HepG2 (cell line): ENCODE measurements around the gene COLEC12. TPM values are rescaled to one million over a fixed set of nuclear protein-coding genes. Genes with fewer than 3 reads are reported as not detected.

Source experiments
- ATM ChIP-seq: fragments of 450-650 bp; IDR thresholded peaks from 2 replicates; pipeline ENCODE4 v1.7.1; 2017; ENCODE audit warnings: mild to moderate bottlenecking, borderline replicate concordance
- DBP ChIP-seq: sonication (generic); formaldehyde crosslinking; IDR thresholded peaks from 2 replicates; pipeline ENCODE4 v1.4.0; 2020; ENCODE audit warnings: missing genetic modification reagents; ENCODE audit errors: not compliant biosample characterization
- FOXA1 ChIP-seq, 2 experiments: fragments of 450-650 bp in 1 of 2; sonication (generic) in 1 of 2; formaldehyde crosslinking in 1 of 2; IDR thresholded peaks; 2 replicates each; pipeline versions ENCODE4 v1.4.0 to v1.6.1; 2016 to 2020; ENCODE audit warnings: missing genetic modification reagents in 1 of 2
- FOXA3 ChIP-seq: IDR thresholded peaks from 2 replicates; pipeline ENCODE4 v1.6.1; 2016; ENCODE audit warnings: missing genetic modification reagents, missing compliant biosample characterization
- FOXC1 ChIP-seq: sonication (generic); formaldehyde crosslinking; IDR thresholded peaks from 2 replicates; pipeline ENCODE4 v1.8.0; 2022; ENCODE audit warnings: mild to moderate bottlenecking, missing genetic modification reagents, borderline replicate concordance
- FOXO1 ChIP-seq: sonication (generic); formaldehyde crosslinking; IDR thresholded peaks from 2 replicates; pipeline ENCODE4 v1.4.0; 2020; ENCODE audit warnings: missing genetic modification reagents
- GATAD2A ChIP-seq: IDR thresholded peaks from 2 replicates; pipeline ENCODE4 v1.6.1; 2016
- MAF1 ChIP-seq: sonication (generic); formaldehyde crosslinking; IDR thresholded peaks from 2 replicates; pipeline ENCODE4 v1.5.0; 2020; ENCODE audit warnings: missing genetic modification reagents, borderline replicate concordance
- MBNL3 ChIP-seq: fragments of 250-450 bp; sonication (Bioruptor Pico); conservative IDR thresholded peaks from 2 replicates; pipeline ENCODE4 v1.8.0; 2022; ENCODE audit warnings: mild to moderate bottlenecking, inconsistent platforms
- MIER3 ChIP-seq: IDR thresholded peaks from 2 replicates; pipeline ENCODE4 v1.6.1; 2016; ENCODE audit warnings: missing compliant biosample characterization, borderline replicate concordance
- NBN ChIP-seq: fragments of 450-650 bp; conservative IDR thresholded peaks from 2 replicates; pipeline ENCODE4 v1.6.1; 2017
- NONO ChIP-seq, 2 experiments: fragments of 450-650 bp in 1 of 2; sonication (generic) in 1 of 2; formaldehyde crosslinking in 1 of 2; IDR thresholded peaks in 1 of 2; conservative IDR thresholded peaks in 1 of 2; 2 replicates each; pipeline versions ENCODE4 v1.6.1 to v1.8.0; 2017 to 2022; ENCODE audit warnings: mild to moderate bottlenecking in 1 of 2, missing genetic modification reagents in 1 of 2, moderate library complexity in 1 of 2
- PHB2 ChIP-seq: fragments of 450-650 bp; IDR thresholded peaks from 2 replicates; pipeline ENCODE4 v1.6.1; 2018; ENCODE audit not compliant: partially characterized antibody
- RAD51 ChIP-seq: fragments of 450-650 bp; IDR thresholded peaks from 2 replicates; pipeline ENCODE4 v1.6.1; 2016; ENCODE audit warnings: borderline replicate concordance
- SRSF1 ChIP-seq: fragments of 200-400 bp; formaldehyde crosslinking; optimal IDR thresholded peaks from 2 replicates; pipeline ENCODE3; 2017; ENCODE audit warnings: mild to moderate bottlenecking, low read depth, low read length, moderate library complexity
- TOPORS ChIP-seq: sonication (generic); formaldehyde crosslinking; IDR thresholded peaks from 2 replicates; pipeline ENCODE4 v1.8.0; 2023; ENCODE audit warnings: mild to moderate bottlenecking, missing genetic modification reagents
- U2AF1 ChIP-seq: fragments of 200-400 bp; formaldehyde crosslinking; optimal IDR thresholded peaks from 2 replicates; pipeline ENCODE3; 2017; ENCODE audit warnings: mild to moderate bottlenecking, low read depth, low read length
- ZNF234 ChIP-seq: sonication (generic); formaldehyde crosslinking; conservative IDR thresholded peaks from 2 replicates; pipeline ENCODE4 v1.5.1; 2020; ENCODE audit warnings: mild to moderate bottlenecking, missing genetic modification reagents
- ZNF260 ChIP-seq: sonication (generic); formaldehyde crosslinking; IDR thresholded peaks from 2 replicates; pipeline ENCODE4 v1.4.0; 2020; ENCODE audit warnings: missing genetic modification reagents, low read depth, mild to moderate bottlenecking, borderline replicate concordance
- ZNF263 ChIP-seq: sonication (generic); formaldehyde crosslinking; IDR thresholded peaks from 2 replicates; pipeline ENCODE4 v1.4.0; 2020; ENCODE audit warnings: missing genetic modification reagents
- ZNF282 ChIP-seq: fragments of 450-650 bp; IDR thresholded peaks from 2 replicates; pipeline ENCODE4 v1.6.1; 2018; ENCODE audit not compliant: partially characterized antibody
- ZNF326 ChIP-seq: sonication (generic); formaldehyde crosslinking; IDR thresholded peaks from 2 replicates; pipeline ENCODE4 v1.4.0; 2020; ENCODE audit warnings: missing genetic modification reagents, borderline replicate concordance
- ZNF556 ChIP-seq: sonication (generic); formaldehyde crosslinking; IDR thresholded peaks from 2 replicates; pipeline ENCODE4 v1.4.0; 2020; ENCODE audit warnings: mild to moderate bottlenecking, missing genetic modification reagents, borderline replicate concordance
- ZNF605 ChIP-seq: sonication (generic); formaldehyde crosslinking; IDR thresholded peaks from 2 replicates; pipeline ENCODE4 v1.8.0; 2022; ENCODE audit warnings: mild to moderate bottlenecking, missing genetic modification reagents
- ZNF644 ChIP-seq: IDR thresholded peaks from 2 replicates; pipeline ENCODE4 v1.6.1; 2016; ENCODE audit warnings: low read depth
- ZNF792 ChIP-seq: IDR thresholded peaks from 2 replicates; pipeline ENCODE4 v1.6.1; 2016
- ZSCAN21 ChIP-seq: sonication (generic); formaldehyde crosslinking; IDR thresholded peaks from 2 replicates; pipeline ENCODE4 v1.8.0; 2022; ENCODE audit warnings: mild to moderate bottlenecking, missing genetic modification reagents, moderate library complexity, borderline replicate concordance
- ZSCAN29 ChIP-seq: sonication (generic); formaldehyde crosslinking; conservative IDR thresholded peaks from 2 replicates; pipeline ENCODE4 v1.4.0; 2020; ENCODE audit warnings: mild to moderate bottlenecking, missing genetic modification reagents
- polyA plus RNA-seq, 8 experiments: library from polyadenylated mRNA; depleted of rRNA in 3 of 8; stranded (reverse) in 7 of 8; unstranded in 1 of 8; fragments of >200 nt; fragmentation: Illumina TruSeq in 4 of 8; extraction: Trizol in 4 of 8; gene quantifications; 2 replicates each; pipeline versions ENCODE4 v1.2.1 to v1.2.3, GENCODE V29; 2011 to 2016; ENCODE audit warnings: low read depth in 4 of 8, missing spikeins in 1 of 8, mixed read lengths in 1 of 8; ENCODE audit not compliant: insufficient read depth in 1 of 8
- total RNA-seq, 5 experiments: library from RNA; depleted of rRNA; stranded (reverse); fragments of >200 nt; fragmentation: Illumina TruSeq; extraction: Trizol; gene quantifications; 2 replicates each; pipeline ENCODE4 v1.2.3, GENCODE V29; 2016; ENCODE audit warnings: low read depth in 1 of 5

COLEC12 gene
- total and polyA plus RNA-seq, 2 of the 13 experiments (the other 11 are each of a cell fraction or from before 2014, with no cell fraction given): 0.02 to 0.11 TPM

- TF ChIP-seq U2AF1 (no peak), MAF1 (CRISPR knock-in tag) (no peak), FOXA3 (0 out of 2 replicates have a peak, but pooled peaks have one; percentile 9), PHB2 (no peak), ZSCAN29 (CRISPR knock-in tag) (no peak), FOXO1 (CRISPR knock-in tag) (peak; percentile 15; the same call in 1 of the 2 replicates), DBP (CRISPR knock-in tag) (no peak), FOXC1 (CRISPR knock-in tag) (no peak), NBN (no peak), RAD51 (no peak), MBNL3 (CRISPR knock-in tag) (no peak), TOPORS (CRISPR knock-in tag) (no peak), ZNF260 (no peak), ATM (no peak), ZNF792 (CRISPR knock-in tag) (peak; percentile 87; the same call in 1 of the 2 replicates), GATAD2A (CRISPR knock-in tag) (no peak), ZNF263 (CRISPR knock-in tag) (peak; percentile 93), ZNF282 (no peak), FOXA1 (IDR thresholded peaks at IDR 0.05) (no peak), FOXA1 (CRISPR knock-in tag; IDR thresholded peaks at IDR 0.05) (no peak), SRSF1 (no peak), ZSCAN21 (CRISPR knock-in tag) (no peak), ZNF605 (no peak), NONO (IDR thresholded peaks at IDR 0.05) (no peak), NONO (CRISPR knock-in tag; conservative IDR thresholded peaks at IDR 0.05) (no peak), MIER3 (CRISPR knock-in tag) (no peak), ZNF234 (no peak), ZNF326 (no peak), ZNF556 (CRISPR knock-in tag) (no peak), ZNF644 (CRISPR knock-in tag) (no peak)
These were observed 25.1 kb downstream of the COLEC12 start (continued) for GRCh38 chr18:475202-476031.
